HG03064 (cell line): ENCODE results near the gene ZNF423.

Experiments used
- ATAC-seq: cut with Tn5 transposase; IDR thresholded peaks from one replicate; pipeline ENCODE4 v1.9.1; 2021; ENCODE audit warnings: low read depth; ENCODE audit not compliant: unreplicated experiment

ZNF423 gene

DNA sequence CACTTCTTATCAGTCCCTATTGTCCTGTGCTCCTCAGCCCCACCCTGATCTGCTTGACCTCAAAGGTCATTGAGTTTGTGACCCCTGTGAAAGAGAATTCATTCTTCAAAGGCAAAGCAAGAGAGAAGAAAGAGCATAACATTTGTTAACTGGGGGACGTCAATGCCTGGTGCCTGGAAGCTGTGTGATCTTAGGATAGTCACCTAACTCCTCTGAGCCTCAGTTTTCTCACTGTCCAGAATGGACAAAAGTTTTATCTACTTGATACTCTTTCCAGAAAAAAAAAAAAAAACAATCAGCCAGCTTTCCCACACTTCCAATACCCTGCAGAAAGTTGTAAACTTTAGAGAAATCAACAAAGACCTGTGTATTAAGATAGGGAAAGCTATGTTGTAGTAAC lies 309.2 kb downstream of the ZNF423 start:
- no peak for ATAC-seq

DNA sequence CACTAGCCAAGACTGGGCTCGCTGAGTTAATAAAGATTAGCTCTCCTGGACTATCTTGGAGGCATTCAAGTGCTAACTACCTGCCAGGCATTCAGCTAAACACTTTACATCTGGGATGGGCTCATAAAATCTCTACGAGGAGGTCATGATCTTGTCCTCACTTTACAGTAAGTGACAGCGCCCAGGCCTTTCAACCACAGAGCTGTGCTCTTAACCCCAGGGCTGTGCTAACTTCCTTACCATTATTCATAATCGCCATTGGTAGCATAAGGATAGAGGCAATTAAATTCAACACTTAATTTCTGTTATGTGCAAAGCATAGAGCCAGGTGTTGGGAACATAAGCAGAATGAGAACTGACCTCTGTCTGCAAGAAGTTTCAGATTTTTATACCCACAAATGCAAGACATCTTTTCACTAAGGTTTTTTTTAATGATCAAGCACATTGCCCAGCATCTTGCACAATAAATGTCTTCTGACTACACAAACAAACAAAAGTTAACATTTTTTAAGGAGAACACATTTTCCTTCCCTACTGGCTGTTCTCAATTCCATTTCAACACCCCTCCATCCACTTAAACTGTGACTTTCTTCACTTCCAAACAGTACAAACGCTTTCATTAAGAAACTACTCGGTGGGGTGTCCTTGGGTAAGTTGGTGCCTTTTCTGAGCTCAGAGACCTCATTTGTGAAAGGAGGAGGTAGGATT lies 310.0 kb downstream of the ZNF423 start:
- ATAC-seq = no peak

DNA sequence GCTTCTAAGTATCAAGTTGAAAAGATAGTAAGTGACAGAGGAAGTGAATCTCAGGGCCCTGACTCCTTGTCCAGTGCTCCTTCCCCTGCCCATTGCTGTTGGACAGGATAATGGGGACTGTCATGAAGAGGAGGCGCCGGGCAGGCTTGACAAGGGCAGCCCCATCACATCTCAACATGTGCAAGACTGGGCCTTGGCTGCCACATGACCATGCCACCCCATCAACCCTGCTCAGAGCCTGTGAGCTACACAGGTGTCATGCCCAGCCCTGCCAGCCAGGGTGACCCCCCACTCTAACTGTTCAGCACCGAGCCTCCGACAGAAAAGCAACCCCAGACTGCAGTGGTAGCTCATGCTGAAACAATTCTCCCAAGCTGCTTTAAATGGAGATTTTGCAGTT lies 310.7 kb downstream of the ZNF423 start:
- no peak for ATAC-seq

GRCh38 chr16:49544828-49545227 lies 311.1 kb downstream of the ZNF423 start:
- ATAC-seq = no peak

GRCh38 chr16:49543631-49543946 lies 312.3 kb downstream of the ZNF423 start:
- no peak for ATAC-seq

GRCh38 chr16:49542946-49543630 lies 312.8 kb downstream of the ZNF423 start:
- no peak for ATAC-seq

DNA sequence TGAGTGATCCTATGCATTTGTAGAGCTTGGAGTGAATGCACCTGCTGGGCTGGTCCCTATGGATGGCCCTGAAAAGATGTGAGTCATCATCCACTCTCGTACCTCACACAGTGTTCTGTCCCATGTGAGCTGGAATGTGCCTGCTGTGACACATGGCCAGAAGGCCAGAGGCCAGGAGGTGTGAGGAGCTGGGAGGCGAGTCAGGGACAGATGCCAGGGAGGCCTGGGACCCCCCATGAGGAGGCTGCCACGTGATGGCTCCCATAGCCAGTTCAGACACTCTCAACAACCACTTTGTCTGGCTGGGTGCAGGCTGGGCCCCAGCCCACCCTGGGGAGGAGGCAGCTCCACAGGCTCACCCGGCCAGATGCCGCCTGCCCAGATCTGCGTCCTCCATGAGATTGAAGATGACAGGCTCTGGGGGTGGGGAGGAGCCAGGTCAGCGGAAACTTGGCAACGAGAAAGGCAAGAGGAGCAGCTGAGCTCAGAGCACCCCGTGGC lies 313.5 kb downstream of the ZNF423 start:
- ATAC-seq = no peak

GRCh38 chr16:49540836-49541235 lies 315.1 kb downstream of the ZNF423 start:
- no peak for ATAC-seq

GRCh38 chr16:49539758-49540157 lies 316.2 kb downstream of the ZNF423 start:
- ATAC-seq = no peak

GRCh38 chr16:49537924-49538459 lies 317.9 kb downstream of the ZNF423 start:
- no peak for ATAC-seq

DNA sequence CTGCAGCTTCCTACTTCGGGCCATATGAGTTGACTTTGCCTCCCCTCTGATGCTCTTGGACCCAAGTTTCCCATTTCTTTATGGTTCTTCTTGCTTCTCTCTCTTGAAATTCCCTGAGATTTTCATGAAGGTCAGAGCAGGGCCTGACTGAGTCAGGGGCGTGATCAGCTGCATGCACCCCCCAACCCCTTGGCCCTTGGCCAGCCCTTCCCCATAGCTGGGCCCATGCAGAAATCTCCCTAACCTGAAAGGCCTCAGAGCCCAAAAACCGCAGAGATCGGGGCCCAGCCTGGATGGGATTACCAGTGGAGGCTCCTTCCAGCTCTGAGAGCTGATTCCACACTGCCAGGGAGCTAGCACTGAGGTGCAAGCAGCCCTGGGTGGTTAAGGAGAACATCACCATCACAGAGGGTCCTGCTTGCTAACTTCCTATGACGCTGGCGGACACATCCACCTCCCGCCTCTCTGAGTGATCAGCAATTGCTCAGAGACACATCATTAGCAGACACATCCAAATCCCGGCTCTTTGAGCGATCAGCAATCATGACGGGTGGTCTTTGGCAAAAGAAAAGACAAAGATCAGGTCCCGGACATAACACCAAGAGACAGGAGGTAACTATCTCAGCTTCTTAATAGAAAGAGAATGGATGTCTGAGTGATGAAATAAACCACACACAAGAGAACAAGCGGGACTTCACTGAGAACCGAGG lies 320.9 kb downstream of the ZNF423 start:
- no peak for ATAC-seq

- ATAC-seq = no peak
Measured at GRCh38 chr16:49533422-49533821, 322.5 kb downstream of the ZNF423 start.

DNA sequence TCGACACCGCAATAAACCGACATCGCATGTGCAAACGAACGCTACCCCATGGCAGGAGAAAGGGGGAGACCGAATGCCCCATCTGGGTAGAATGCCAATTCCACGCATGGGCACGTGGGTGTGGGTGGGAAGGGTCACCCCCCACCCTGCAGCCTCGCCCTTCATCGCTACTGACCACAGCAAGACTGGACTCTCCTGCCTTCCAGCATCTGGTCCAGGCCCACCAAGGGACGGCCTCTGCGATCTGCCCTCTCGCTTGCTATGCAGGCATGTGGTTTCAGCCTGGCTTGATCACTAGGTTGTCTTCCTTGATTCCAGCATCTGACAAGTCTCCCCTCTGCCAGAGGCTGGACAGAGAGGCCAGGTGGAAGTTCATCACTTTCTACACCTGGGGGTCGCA lies 323.0 kb downstream of the ZNF423 start:
- ATAC-seq = no peak

GRCh38 chr16:49531931-49532840 lies 323.7 kb downstream of the ZNF423 start:
- ATAC-seq = no peak

- no peak for ATAC-seq
Measured at GRCh38 chr16:49531425-49531824, 324.5 kb downstream of the ZNF423 start.

- ATAC-seq = no peak
Measured at GRCh38 chr16:49530427-49530970, 325.4 kb downstream of the ZNF423 start.

DNA sequence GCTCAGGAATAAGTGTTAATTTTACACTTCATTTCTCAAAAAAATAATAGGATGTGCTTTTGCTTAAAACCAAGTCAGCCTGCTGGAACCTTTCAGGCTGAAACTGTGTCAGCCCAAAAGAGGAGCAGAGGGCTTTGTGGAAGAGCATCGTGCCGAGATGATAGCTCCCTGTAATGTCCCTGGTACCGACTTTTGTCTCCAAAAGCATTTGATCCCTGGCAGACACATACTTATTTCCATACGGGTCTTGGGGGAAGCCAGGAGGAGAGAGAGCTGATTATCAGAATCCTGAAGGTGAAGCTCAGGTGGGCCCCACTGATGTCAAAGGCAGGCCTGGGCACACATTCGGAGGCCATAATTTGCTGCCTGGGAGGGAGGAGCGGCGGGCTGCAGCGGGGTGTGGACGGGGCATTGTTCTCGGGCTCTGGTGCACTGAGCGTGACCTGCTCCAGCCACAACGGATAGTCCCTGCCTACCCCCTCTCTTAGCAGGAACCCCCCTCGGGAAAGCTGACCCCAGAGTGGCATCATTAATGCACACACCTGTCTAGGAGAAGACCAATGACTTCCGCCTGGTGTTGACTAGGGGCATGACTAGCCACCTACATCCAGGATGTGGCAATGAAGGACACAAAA lies 326.4 kb downstream of the ZNF423 start:
- ATAC-seq = no peak

DNA sequence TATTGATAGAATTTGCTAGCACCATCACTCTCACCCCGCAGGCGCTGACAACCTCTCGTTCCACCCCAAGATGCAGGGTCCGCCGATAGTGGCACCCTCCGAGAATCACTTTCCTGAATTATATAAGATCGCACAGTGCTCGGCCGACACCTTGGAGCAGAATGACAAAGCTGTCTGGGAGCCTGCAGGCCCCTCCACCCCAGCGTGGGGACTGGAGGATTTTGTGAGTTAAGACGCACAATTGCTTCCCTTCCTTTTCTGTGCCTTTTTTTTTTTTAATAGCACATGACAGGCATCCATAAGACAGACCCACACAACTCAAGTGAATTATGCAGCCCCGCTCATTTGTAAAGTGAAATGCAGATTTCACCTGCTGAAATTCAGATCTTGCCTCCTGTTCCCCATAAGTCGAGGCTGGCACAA lies 327.0 kb downstream of the ZNF423 start:
- ATAC-seq = no peak

DNA sequence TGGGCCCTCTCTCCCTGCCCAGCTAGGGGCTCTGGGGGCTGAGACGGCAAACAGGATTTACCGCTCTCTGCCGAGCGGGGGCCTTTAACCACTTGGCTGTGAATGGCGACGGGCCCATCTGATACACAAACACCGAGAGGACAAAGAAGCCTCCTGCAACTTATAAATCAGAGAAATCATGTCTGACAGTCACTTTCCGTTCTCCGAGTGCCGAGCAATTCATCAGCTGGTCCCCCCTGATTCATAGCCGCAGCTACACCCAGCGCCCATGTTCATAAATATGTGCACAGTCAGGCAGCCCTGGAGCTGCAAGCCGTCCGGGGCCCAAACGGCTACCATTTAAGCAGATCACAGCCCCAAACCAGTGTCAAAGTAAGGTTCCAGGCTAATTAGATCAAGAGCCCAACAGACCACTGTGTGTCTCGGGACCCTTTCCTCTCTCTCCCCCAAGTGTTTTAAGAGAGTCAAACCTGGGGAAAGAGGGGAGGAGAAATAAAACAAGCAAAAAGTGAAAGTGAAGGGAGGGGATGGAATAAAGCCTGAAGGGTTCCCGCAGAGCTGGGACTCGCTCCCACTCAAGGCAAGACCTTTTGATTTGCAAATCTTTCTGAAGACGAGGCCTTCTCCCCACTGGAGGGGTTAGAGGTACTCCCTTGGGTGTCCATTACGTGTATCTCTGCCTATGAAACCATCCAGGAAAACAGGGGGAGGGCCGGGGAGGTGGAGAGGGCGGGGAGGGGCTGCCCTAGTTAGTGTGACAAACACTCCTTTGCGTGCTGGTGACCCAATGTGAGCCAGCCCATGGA lies 327.6 kb downstream of the ZNF423 start:
- no peak for ATAC-seq
